NK-92 (cell line): Measurements from ENCODE around the gene MVB12B.
"Not testable (repeated sequence)": the region's sequence is repeated elsewhere in the genome, so short reads cannot be mapped to it uniquely, and the experiment has no call there.

Experiments used
- DNase-seq: peaks from one replicate; lab custom pipeline; 2025; ENCODE audit not compliant: unreplicated experiment; lab: John Stamatoyannopoulos, UW

MVB12B gene

GRCh38 chr9:126326228-126327005 lies at the start of gene MVB12B:
TSS of gene MVB12B (plus strand) at chr9:126326829. CDS start at chr9:126326930, 101 bp downstream.
- no peak for DNase-seq

GRCh38 chr9:126283799-126284465 lies 42.7 kb upstream of the MVB12B start:
- DNase-seq, result no peak

GRCh38 chr9:126285652-126286051 lies 41.0 kb upstream of the MVB12B start:
- DNase-seq, result not testable (repeated sequence)

GRCh38 chr9:126287166-126287866 lies 39.3 kb upstream of the MVB12B start:
- DNase-seq, result no peak

- DNase-seq, result no peak
Observed at GRCh38 chr9:126290871-126291270, 35.8 kb upstream of the MVB12B start.

- DNase-seq, result no peak
Observed at GRCh38 chr9:126291925-126292324, 34.7 kb upstream of the MVB12B start.

GRCh38 chr9:126292736-126293521 lies 33.7 kb upstream of the MVB12B start:
- DNase-seq, result no peak

- DNase-seq, result no peak
Observed at GRCh38 chr9:126293522-126293889, 33.1 kb upstream of the MVB12B start.

- no peak for DNase-seq
Observed at GRCh38 chr9:126294331-126295081, 32.1 kb upstream of the MVB12B start.

- DNase-seq, result no peak
Observed at GRCh38 chr9:126295082-126295477, 31.5 kb upstream of the MVB12B start.

- no peak for DNase-seq
Observed at GRCh38 chr9:126295516-126295915, 31.1 kb upstream of the MVB12B start.

GRCh38 chr9:126295936-126296600 lies 30.6 kb upstream of the MVB12B start:
- DNase-seq, result no peak

GRCh38 chr9:126296687-126297086 lies 29.9 kb upstream of the MVB12B start:
- no peak for DNase-seq

GRCh38 chr9:126297661-126298060 lies 29.0 kb upstream of the MVB12B start:
- DNase-seq, result no peak

GRCh38 chr9:126298063-126298801 lies 28.4 kb upstream of the MVB12B start:
- DNase-seq, result no peak

- DNase-seq, result no peak
Observed at GRCh38 chr9:126299706-126300276, 26.8 kb upstream of the MVB12B start.

- no peak for DNase-seq
Observed at GRCh38 chr9:126301196-126301595, 25.4 kb upstream of the MVB12B start.

- no peak for DNase-seq
Observed at GRCh38 chr9:126301985-126302603, 24.5 kb upstream of the MVB12B start.
